HG03457 (cell line): ENCODE measurements around the gene BMP2.

Experiments
- ATAC-seq: cut with Tn5 transposase; IDR thresholded peaks from one replicate; pipeline ENCODE4 v1.9.1; 2021; ENCODE audit warnings: moderate number of reproducible peaks; ENCODE audit not compliant: unreplicated experiment

The BMP2 gene

GRCh38 chr20:6767126-6767535 lies 355 bp upstream of the BMP2 start:
- ATAC-seq: no peak

- ATAC-seq: peak; percentile 3
Measured at GRCh38 chr20:6768228-6769140, 998 bp downstream of the BMP2 start.

GRCh38 chr20:6769903-6770785 lies 2.7 kb downstream of the BMP2 start:
- ATAC-seq: no peak

DNA sequence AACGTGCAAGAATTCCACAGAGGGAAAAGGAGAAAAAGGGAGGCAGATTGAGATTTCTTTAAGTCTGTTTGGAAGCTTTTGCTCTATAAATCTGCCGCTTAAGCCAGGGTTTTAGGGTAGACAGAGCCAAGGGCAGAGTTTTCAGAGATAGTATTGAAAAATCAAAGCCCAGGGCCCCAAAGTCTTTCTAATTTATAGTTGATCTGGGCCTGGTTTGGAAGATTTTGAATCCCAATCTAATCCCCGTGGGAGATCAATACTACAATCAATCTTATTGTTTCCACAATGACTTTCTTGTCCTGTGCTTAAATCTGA lies 3.3 kb downstream of the BMP2 start:
- ATAC-seq: no peak

DNA sequence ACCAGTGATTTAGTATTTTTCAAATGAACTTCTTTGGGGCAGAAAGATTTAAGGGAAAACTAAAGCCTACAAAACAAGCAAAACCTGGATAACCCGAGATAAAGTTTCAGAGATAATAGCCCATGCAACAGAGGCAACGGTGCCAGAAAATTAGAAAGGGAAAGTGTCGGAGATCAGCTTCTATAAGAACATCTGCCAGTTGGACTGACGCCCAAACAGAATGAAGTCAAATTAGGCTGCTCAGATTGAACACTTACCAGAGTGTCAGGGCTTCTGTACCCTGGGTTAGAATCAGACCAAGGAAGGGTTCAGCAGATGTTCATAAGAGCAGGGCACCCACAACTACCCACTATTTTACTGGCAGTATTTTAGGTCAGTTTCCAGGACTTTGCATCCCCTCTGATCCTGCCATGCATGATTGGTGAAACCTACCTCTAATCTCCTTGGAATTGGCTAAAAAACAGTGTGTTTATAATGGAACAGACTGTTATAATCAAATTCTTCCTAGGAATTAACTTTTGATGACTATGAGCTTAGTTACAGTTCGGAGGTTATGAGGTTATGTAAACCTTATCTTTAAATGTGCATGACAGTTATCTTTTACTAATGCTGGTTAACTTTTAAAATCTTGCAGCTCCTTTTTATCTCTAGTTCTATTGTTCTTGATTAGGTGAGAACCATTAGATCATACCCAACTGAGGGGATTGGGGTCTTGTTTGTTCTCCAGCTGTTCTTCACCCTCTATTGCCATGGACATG lies 13.1 kb downstream of the BMP2 start:
- ATAC-seq: no peak

- no peak for ATAC-seq
Measured at GRCh38 chr20:6783752-6784151, 16.3 kb downstream of the BMP2 start.

DNA sequence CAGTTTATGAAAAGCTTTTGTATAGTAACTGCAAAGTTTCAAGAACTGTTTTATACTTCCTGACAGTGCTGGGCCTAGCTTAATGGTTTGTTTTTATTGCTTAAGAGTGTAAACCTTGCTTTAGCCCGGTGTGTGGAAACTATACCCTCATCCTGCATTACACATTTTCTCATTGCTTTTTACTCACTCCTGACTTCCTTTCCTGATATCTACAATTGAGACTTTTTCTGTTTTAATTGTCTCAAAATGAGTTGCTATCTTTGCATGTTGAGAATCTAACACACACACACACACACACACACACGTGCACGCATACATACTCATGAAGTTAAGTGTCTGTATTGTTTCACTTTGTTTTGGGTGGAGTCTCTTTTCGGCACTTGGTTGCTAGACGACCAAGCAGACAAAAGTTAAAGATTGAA lies 16.7 kb downstream of the BMP2 start:
- ATAC-seq: no peak

DNA sequence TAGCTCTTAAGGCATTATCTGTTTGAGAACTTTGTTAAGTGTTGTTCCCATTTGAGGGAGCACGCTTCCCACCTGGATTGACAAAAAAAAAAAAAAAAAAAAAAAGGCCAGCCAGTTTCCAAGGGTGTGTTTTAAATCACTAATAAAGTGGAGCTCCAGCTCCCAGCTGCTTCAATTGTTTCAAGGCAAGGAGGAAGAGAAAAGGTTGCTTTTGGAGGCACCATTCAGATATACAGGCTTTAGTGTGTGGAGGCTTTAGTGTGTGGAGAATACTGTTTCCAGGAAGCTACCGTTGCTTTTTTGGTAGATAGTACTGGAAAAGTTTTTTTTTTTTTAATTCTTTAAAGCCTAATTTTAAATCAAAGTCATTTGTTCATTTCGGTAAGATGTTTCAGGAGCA lies 17.3 kb downstream of the BMP2 start:
- no peak for ATAC-seq

DNA sequence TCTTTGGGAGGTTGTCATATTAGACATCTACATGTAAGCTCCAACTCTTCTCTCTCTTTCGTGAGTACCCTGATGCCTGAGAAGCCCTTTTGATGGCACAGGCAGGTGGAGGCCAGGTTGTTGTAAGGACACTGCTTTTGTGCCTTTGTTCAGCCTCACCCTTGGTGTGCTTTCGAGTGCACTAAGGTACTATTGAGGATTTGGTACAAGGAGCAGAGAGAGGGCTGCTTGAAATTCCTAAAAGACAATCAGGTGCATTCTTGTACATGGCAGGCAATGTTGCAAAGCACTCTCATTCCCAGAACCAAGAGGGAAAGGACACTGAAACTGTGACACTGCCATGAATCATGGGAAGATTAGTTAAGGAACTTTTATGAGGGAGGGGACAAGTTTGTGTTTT lies 19.1 kb downstream of the BMP2 start:
- no peak for ATAC-seq

- ATAC-seq: no peak
Measured at GRCh38 chr20:6792789-6793188, 25.3 kb downstream of the BMP2 start.

GRCh38 chr20:6802227-6802626 lies 34.7 kb downstream of the BMP2 start:
- ATAC-seq: no peak

- ATAC-seq: no peak
Measured at GRCh38 chr20:6806275-6806674, 38.8 kb downstream of the BMP2 start.

- no peak for ATAC-seq
Measured at GRCh38 chr20:6811262-6812035, 44.0 kb downstream of the BMP2 start.

DNA sequence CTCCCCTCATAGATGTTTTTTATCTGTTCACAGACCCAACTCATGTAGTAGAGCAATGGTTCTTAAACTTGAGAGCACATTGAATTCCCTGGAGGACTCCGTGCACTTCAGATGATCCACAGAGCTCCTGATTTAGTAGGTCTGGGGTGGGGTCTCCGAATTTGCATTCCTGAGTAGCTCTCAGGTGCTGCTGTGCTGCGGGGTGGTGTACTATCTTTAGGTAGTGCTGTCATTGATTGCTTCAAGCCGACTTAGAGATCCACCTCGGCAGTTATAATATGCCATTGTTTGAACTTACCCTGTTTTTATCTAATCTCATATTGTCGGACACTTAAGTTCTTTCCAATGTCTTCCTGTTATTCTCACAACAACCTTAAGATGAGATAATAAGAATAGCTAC lies 45.0 kb downstream of the BMP2 start:
- no peak for ATAC-seq

- ATAC-seq: no peak
Measured at GRCh38 chr20:6814945-6815344, 47.5 kb downstream of the BMP2 start.

DNA sequence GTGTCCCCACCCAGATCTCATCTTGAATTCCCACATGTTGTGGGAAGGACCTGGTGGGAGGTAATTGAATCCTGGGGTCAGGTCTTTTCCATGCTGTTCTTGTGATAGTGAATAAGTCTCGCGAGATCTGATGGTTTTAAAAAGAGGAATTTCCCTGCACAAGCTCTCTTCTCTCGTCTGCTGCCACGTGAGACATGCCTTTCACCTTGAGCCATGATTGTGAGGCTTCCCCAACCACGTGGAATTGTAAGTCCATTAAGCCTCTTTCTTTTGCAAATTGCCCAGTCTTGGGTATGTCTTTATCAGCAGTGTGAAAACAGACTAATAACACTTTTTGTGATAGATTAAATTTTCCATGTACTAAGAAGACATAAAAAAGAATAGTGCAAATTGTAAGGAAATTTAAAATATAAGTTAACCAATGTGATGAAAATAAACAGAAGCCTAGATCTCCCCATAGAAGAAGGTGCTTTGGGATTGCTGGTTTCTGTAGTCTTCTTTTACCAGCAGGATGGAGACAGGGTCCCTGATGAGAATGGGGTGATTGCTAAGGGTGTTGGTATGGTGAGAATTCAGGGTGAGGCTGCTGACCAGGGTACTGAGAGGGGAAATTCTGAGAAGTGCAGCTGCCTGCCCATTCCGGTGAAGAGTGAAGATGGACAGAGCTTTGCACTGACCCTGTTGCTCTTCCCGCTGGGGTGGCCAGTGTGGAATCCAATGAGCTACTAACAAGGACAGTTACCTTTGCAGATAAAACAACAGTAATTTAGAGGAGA lies 50.7 kb downstream of the BMP2 start:
- no peak for ATAC-seq

DNA sequence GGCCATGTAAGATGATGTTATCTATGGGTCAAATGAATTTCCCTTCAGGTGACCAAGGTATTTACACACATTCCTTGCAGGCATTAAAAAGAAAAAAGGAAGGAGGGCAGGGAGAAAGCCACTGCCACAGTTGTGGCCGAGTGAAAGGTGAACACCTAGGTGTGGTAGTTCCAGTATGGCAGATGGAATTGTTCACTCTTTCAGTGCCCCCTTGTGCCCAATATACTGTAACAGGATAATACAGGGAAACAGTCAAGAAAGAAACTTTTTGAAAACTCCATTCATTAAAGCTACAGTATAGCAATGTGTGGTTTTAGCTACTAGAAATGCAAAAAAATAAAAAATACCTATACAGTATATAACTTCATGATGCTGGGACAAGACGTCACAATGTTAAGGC lies 52.1 kb downstream of the BMP2 start:
- no peak for ATAC-seq

GRCh38 chr20:6824401-6824800 lies 56.9 kb downstream of the BMP2 start:
- ATAC-seq: no peak

- no peak for ATAC-seq
Measured at GRCh38 chr20:6827472-6827871, 60.0 kb downstream of the BMP2 start.
